Middle frontal gyrus (tissue), 1 donor: Measurements from ENCODE around the gene LRP8.

Experiments used
- DNase-seq: peaks from one replicate; pipeline ENCODE4 v3.0.0-alpha.2; 2015; ENCODE audit warnings: low spot score; ENCODE audit errors: extremely low spot score

LRP8 gene

DNA sequence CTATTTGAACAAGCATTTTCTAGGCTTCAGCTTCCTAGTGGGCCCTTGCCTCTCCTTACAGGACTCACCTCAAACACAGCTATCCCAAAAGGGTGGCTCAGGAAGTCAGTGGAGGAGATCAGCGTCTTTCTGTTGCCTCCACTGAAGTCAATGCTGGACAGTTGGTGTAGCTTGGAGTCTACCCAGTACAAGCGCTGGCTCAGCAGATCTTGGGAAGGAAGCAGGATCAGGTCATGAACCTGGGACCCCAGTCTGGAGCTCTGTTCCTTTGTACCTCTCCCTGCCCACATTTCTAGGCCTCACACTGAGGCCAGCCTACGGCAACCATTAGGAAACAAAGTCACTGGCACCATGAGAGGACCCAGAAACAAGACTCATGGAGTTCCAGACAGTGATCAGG is 65.9 kb downstream of the LRP8 start:
- DNase-seq: no peak

DNA sequence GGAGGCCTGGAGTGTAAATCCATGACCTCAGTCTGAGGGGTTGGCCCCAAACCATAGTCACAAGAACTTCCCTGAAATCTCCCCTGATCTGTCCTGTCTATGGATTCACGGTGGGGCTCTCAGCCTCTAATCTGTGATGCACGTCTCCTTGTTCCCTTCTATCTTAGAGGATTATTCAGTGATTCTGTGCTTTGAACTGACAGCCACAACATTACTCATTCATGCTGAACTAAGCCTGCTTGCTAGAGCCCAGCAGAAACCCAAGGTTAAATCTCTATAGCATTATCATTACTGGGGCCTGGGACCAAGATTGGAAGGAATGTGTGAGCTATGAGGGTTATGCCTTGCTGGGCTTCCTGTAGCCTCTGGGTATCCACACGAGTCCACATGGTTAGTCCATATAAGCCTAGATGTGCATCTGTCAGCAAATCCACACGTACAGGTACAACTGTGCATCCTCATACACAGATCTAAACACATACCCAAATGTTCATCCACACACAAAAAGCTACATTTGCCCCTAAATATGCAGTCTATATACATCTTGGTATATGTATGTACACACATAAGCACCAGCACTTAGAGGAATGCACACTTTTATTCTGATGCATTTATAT is 67.1 kb downstream of the LRP8 start:
- DNase-seq: no peak

DNA sequence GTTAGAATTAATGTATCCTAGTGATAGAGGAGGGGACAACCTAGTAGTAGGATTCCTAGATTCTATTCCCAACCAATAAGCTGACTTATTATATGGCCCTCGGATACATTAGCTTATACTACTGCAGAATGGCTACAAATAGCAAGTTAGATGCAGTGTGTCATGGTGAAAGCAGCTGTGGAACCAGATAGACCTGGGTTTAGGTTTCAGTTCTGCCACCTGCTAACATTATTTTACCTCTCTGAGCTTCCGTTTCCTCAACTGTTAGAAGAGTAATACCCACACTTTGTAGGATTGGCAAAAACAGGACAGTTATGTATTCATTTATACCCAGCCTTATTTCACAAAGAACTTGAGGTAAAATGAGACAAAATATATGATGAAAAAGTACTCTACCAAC is 67.9 kb downstream of the LRP8 start:
- DNase-seq: no peak

DNA sequence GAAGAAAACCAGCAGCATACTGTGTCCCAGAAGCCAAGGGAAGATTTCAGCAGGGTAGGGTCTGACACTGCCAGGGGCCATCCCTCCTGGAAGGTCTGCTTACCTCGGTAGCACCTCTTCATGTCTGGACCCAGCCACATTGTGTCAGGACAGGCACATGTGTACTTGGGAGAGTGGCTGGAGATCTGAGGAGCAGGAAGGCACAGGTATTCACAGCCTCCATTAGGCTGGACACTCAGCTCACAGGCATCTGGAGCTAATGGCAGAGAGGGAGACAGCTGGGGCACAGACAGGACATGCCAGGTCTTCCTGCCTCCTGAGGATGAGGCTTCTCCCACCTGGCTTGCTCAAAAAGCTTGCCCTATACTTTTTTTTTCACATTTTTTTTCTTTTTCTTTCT is 69.7 kb downstream of the LRP8 start:
- DNase-seq: no peak

DNA sequence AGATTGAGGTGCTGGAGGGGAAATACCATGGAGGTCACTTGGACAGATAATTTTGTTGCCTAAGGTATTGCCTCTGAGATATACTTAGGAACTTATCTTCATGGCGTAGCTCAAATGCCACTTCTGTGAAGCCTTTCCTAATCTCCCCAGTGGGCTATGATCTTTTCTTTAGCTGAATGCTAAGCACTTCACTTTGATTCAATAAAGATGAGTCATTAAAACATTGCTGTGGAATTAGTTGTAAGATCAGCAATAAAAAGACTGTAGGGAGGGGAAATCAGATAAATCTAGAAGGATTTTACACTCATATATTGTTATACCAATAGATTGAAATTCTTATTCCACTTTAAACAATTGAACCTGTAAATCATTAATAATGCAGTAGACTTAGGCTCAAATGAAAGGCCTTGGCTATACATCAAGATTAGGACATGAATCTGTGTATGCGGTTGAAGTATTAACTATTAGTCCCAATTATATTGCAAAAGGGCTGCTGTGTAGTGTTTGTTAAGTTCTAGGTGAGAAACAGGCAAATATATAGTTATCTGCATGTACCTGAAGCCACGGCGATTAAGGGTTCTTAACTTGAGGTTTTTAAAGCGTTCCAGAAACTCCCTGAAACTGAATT is 70.3 kb downstream of the LRP8 start:
- no peak for DNase-seq

DNA sequence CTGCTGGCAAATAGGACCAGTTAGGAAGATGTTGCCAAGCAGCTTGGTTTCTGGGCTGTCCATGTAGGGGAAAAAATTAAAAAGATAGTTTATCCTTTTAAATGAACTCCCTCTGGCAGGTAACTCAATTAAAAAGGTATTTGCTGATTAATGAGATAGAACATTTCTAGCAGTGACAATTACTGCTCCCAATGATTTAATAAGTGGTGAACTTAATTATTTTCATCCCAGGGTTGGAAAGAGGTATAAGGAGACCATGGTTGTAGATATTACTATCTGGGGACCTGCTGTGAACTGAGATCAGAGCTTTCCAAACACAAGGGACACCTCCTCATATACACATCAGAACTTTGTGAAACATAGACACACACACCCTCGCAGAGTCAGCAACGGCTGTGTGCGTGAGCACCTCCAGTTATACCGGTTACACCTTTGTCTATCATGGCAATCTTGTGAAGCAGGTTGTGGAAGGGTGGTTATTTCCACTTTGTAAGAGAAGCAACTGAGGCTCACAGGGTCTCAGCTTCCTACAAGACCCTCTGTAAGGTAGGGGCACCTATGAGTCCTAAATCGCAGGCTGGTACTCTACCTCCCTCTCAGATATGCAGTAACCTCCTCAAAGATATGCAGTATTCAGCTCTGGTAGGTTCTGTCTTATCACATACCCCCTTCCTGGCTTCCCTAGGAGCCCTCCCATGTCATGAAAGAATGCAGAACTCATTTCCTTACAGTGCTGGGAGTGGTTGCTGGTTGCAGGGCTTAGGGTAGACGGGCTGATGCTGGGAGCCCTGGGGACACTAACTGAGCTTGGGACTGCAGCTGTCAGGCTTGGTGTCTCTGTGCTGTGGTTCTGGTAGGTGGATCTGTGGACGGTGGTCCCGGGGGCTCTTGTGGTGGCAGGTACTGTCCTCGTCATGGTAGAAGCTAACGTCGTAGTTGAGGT is 71.1 kb downstream of the LRP8 start:
- DNase-seq: no peak

DNA sequence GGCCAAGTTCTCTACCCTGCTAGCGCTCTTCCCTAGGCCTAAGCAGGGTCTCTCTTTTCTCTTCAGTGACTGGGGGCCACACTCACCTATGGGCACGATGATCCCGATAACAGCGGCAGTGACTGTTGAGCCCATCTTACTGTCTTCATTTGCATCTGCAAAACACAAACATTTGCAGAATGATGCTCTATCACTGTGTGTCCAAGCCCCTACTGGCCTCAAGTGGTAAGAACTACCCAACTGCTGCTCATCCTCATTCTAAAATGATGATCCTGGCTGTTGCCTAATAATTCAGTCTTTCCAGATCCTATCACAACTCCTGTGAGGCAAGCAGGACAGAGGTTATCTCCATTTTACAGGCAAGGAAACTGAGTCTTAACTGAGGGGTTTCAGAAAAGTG is 72.8 kb downstream of the LRP8 start:
- no peak for DNase-seq

DNA sequence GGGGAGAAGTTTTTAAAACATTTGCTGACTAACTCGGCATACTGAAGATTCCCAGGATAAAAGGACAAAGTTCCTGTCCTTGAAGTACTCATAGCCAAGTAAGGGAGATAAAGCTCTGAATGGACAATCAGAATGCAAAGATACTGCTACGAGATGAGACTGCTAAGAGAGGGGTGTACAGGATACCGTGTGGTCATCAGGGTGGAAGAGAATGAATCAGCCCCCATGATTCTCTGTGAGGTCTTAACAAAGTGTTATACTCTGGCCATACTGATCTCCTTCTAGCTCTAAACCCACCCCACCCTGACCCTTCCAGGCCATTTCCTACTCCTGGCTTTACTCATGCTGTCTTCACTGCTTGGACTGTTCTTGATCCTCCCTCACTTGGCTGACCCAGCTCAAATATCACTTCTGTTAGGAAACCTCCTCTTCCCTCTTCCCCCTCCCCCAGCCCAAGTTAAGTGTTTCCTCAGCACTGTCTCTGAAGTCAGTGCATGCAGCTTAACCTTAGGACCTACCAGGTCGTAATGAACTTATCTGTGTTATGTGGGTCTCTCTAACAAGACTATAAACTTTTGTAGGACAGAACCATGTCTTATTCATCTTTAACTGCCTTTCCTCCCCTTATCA is 73.7 kb downstream of the LRP8 start:
- no peak for DNase-seq

DNA sequence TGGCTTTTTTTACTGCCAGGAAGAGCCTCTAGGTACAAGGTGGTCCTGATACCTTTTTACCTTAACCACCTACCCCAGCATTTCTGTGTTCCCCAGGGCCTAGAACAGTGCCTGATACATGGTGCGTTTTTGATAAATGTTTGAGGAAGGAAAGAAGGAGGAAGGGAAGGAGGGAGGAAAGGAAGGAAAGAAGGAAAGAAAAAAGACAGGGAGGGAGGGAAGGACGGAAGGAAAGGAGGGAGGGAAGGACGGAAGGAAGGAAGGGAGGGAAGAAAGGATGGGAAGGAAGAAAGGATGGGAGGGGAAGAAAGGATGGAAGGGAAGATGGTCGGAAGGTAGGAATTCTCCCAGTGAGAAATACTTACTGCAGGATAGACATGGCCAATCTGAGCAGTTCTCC is 77.5 kb downstream of the LRP8 start:
- DNase-seq: no peak

DNA sequence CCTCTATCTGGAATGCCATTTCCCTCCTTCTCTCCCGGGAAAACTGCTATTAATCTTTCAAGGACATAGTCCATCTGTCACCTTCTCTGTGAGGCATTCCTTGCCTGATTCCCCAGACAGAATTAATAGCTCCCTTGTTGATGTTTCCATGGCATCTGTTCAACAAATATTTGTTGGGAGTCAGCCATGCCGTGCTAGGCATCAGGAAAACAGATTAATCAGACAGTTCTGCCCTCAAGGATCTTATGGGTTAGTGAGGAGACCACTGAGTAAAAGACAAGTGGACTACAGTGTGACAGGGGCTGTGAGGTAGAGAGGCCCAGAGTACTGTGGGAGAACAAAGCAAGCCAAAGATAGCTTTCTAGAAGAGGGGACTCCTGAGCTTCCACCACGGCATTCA is 78.2 kb downstream of the LRP8 start:
- DNase-seq: no peak

DNA sequence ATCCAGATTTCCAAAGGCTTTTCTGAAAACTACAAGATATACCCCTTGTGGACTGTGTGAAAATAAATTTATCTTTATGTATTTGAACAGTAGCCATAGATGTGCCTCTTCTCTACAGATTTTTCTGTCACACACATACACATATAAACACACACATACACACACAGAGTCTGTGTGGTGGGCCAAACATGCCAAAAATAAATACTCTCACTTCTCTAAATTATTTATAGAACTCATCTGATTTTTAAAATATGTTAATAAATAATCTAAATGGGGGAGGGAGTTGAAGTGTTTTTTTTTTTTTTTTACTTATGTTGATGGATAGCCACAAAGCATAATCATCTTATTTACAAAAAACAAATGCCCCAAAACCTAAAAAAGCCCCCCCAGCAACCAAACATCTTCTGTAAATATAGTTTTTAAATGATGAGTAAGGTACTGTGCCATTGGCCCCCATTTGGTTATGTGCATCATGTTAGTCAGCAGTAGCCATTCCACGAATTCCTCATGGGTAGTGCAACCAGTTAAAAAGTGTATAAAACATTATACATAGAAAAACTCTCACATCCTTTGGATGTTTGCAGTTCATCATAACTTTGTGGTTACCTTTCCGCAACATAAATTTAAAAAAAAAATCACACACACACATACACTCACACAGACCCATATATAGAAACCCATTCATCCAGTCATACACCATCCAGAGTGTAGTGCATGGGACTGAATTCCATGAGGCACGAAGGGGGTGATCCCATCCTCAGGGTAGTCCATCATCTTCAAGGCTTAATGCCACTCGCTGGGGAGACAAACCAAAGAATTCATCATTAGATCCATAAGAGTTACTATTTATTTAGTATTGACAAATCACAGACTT is 81.4 kb downstream of the LRP8 start:
- no peak for DNase-seq

DNA sequence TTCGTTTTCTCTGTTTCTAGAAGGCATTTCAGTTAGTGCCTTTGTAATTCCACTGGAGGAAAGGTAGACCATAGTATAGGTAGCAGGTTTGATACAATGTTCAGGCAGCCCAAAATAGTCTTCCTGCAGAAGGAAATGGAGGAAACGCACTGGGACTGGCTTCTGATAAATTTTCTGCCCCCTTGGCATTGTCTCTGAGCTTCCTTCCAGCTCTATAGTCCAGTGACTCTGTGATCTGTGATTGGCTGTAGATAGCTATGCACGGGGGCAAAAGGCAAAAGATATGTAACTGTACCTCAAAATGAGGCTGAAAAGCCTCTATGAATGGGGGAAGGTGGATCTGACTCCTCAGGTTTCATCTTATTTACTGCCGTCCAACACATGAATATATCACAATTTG is 83.7 kb downstream of the LRP8 start:
- no peak for DNase-seq

DNA sequence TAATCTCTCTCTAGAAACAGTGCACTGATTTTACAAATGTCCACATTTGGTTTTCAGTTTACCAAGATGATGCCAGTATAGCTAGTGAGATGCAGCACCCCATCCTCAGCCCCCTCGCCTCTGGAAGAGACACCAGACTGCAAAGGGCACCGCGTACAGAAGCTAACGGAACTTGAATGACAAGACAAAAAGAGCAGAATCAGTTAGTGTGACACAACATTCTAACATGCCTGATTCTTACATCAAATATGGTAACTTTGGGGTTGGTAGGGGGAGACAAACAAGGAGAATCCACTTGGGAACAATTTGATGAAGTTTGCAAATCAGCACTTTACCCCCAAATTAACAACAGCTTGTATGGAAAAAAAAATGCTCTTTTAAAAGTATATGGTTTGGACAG is 85.5 kb downstream of the LRP8 start:
- DNase-seq: no peak

DNA sequence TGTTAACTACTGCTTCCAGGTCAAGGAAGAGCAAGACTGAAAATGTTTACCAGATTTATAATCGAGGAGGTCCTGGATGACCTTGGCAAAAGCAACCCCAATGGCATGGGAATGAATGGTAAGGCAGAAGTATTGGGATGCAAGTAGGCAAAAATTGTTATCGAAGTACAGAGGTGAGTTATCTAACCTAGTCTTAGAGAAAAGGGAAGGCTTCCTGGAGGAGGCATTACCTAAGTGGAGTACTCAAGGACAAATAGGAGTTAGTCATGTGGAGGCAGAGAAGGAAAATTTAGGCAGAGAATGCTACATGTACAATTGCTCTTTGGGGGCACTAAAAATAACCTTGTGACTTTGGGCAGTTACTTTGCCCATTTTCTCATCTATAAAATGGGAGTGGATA is 86.0 kb downstream of the LRP8 start:
- no peak for DNase-seq

DNA sequence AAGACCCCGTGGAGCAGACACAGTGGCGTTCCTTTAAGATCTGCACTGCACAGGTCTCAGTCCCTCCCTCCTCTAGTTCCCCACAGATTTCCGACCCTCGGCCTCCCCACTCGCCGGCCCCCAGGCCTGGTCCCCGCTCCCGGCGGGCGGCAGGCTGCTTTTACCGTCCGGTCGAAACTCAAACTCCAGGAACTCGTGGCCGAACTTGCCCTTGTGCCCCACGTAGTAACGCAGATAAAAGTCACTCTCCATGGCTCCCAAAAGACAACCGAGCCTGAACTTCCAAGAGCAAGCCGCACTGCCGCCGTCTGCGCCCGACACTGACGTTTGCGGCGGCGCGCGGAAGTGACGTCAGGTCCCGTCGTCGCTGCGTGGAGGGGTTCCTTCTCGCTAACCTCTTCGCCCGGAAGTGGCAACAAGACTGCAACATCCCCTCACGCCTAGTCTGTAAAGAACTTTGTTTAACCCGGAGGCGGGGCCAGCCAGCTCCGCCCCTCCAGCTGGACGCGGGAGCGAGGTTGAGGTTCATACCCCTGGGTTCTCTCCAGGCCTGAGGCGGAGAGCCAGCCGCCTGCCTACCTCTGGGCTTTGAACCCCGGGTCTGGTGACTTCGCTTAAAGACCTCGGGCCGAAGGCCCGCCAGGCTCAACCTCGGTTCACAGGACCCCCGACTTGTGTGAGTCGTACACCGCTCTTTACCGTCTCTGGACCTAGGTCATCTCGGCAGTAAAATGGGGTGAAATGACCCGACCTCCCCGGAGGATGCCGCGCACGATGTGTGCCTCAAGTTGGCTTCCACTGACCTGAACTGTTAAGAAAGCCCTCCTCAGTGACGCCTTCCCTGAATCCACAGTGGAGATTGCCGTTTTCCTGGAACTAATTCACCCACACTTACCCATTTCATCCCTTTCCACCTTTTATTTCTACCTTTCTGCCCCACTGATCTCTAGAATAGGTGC is 89.4 kb downstream of the LRP8 start, which contains the start of gene MAGOH:
Gene MAGOH, minus strand, starts transcription at position 322 of the 959 bp plus-strand sequence. Its CDS starts 70 bp downstream, at position 252.
- DNase-seq: peak; percentile 93

DNA sequence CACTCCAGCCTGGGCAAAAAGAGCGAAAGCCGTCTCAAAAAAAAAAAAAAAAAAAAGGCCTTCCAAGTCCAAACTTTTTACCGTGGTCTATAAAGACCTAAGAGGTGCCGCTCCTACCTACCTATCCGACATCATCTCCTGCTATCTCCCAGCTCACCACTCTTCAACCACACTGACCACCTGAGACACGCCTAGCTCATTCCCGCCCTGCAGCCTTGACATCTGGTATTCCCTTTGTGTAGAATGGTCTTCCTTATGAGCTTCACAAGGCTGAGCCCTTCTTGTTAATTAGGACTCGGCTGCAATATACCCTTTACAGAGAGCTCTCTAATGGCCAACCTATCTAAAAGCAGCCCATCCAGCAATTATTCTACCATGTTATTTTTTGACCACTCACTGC is 90.2 kb downstream of the LRP8 start:
- no peak for DNase-seq

DNA sequence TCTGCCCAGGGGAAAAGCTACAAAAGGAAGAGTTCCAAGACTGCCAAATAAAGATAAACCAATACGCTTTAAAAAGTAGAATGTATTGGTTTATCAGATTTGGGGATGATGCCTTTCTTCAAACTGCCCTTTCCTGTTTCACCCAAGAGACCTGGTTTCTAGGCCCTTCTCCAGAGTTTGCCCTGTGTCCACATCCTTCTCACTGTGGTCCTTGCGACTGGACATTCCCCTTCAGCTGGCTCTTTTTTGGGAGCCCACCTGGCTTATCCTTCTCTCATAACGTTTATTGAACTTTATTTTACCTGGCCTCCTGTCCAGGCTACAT is 106.9 kb downstream of the LRP8 start:
- DNase-seq: no peak

DNA sequence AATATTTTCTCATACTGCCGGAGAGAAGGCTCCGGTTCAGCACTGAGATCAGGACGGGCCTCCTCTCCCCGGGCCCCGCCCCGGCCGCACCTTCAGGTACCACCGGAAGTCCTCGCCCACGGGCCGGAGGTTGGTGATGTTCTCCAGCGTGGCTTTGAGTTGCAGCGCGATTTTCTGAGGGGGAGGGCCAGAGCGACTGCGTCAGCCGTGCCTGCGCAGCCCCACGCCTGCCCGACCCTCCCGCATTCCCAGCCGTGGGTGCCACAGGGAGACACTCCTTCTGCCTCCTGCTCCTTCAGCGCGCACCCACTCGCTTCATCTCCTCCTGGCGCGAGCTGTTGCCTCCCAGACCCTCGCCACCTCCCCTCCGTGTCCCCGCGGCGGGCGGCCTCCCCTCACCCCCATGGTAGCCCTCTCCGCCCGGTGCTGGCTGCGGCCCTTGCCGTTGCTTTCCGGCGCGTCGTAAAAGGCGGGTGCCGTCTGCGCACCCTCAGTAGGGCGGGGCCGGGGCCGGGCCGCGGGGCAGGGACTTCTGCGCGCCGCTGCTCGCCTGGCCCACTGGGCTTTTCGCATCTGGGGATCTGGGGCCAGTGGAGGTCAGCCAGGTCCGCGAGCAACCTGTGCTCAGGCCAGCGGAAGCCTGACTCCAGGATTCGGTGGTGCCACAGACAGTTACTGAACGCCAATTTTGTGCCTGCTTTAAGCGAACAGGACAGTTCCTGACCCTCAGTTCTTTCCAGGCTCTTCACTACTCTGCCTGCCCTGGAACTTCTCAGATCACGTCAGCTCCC is 107.5 kb downstream of the LRP8 start, which contains the start of gene CZIB:
Gene CZIB, minus strand, starts transcription at position 464 of the 791 bp plus-strand sequence. Its CDS starts 59 bp downstream, at position 405.
- DNase-seq: peak; percentile 79

DNA sequence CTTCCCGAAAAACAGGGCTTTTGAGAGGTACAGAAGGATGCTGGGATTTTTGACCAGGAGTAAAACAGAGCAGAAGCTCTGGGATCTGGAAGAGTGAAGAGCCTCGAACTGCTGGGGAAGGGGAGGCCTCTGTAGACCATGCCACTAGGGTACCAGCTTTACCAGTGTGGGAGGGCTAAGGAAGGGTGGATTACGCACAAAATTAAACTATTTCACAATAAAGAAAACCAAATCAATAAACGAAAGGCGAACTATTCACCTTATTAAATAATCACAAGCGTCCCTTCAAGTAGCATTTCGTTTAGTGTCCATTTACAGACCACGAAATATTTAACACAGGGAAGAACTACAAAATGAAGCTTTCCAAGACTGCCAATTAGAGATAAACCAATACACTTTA is 108.2 kb downstream of the LRP8 start:
- no peak for DNase-seq
